OCI-LY1 (cell line): ENCODE data around the gene LAMA1.

Source experiments
- CTCF ChIP-seq: fragments of 200-600 bp; sonication (generic), shearing (Covaris generic); IDR thresholded peaks from 2 replicates; pipeline ENCODE4 v1.5.1; 2017; ENCODE audit warnings: mild to moderate bottlenecking, antibody characterized with exemption, low read length, moderate library complexity, mixed read lengths
- EZH2 ChIP-seq: fragments of 200-600 bp; sonication (generic), shearing (Covaris generic); IDR thresholded peaks from 2 replicates; pipeline ENCODE4 v1.8.0; 2017; ENCODE audit warnings: borderline replicate concordance, mixed run types, mild to moderate bottlenecking, antibody characterized with exemption, low read length, moderate library complexity, mixed read lengths

GRCh38 chr18:7037470-7037869 lies 80.1 kb downstream of the LAMA1 start:
- TF ChIP-seq CTCF (no peak), EZH2 (no peak)
